ENCODE results near the gene M1AP. TPM values are rescaled to one million over a fixed set of nuclear protein-coding genes. Genes with fewer than 3 reads are reported as not detected.
"Not testable (repeated sequence)": the region's sequence is repeated elsewhere in the genome, so short reads cannot be mapped to it uniquely, and the experiment has no call there.

The M1AP gene
- polyA plus RNA-seq, 2 of the 4 experiments (the other 2 are of a cell fraction), result not detected

GRCh38 chr2:74566076-74566753 lies 81.9 kb downstream of the M1AP start:
- no peaks in the 10 kb centered on the region for H3K9me3 ChIP-seq
- TF ChIP-seq MYC (IDR thresholded peaks at IDR 0.05; ENCODE audit: borderline replicate concordance, low read length), result no peak
- CTCF ChIA-PET, result interaction anchor here (0.8 to 17.2 kb wide), 4 partner anchors 10 to 83 kb away, joined by 3 to 181 read pairs (median 12); partner anchors contain the start of genes CCDC142 and TTC31
- no peak for ATAC-seq
- WGBS (ENCODE audit: missing lambda C conversion rate), result 57% methylated on average over 7 of the region's 7 CpGs
- H3K27ac ChIP-seq, result no peak overlapping the region
- no peak overlapping the region for H3K4me3 ChIP-seq
- no peak overlapping the region for H3K4me2 ChIP-seq
- POLR2A ChIA-PET, result no interaction called here
- no peak for FAIRE-seq
- DNase-seq (ENCODE audit: low read depth in 1 of 2, low spot score in 1 of 2), result no peak
- no peaks in the 10 kb centered on the region for H3K4me1 ChIP-seq

- WGBS (ENCODE audit: missing lambda C conversion rate), result 62% methylated on average over 5 of the region's 5 CpGs
- ChIA-PET CTCF (interaction anchor here (1.3 to 17.2 kb wide), 2 partner anchors 11 to 22 kb away, joined by 7 to 181 read pairs; no protein-coding TSS in a partner anchor), POLR2A (no interaction called here)
- Histone ChIP-seq H3K9me3 (no peaks in the 10 kb centered on the region), H3K4me1 (no peaks in the 10 kb centered on the region), H3K4me2 (no peak overlapping the region), H3K27ac (no peak overlapping the region), H3K4me3 (no peak overlapping the region)
- no peak for DNase-seq (ENCODE audit: low read depth in 1 of 2, low spot score in 1 of 2)
- TF ChIP-seq ZSCAN20 (CRISPR knock-in tag; IDR thresholded peaks at IDR 0.05) (no peak), SMC3 (IDR thresholded peaks at IDR 0.05) (no peak), CEBPB (IDR thresholded peaks at IDR 0.05) (no peak), HDAC2 (IDR thresholded peaks at IDR 0.05) (no peak), JUN (IDR thresholded peaks at IDR 0.05) (no peak), HEYL (CRISPR knock-in tag; IDR thresholded peaks at IDR 0.05) (no peak), RNF2 (IDR thresholded peaks at IDR 0.05; ENCODE audit: borderline replicate concordance, low read depth) (no peak), MYC (IDR thresholded peaks at IDR 0.05; ENCODE audit: borderline replicate concordance, low read length) (no peak), BHLHE40 (IDR thresholded peaks at IDR 0.05; ENCODE audit: low read depth, low read length) (no peak), ATOH8 (CRISPR knock-in tag; IDR thresholded peaks at IDR 0.05; ENCODE audit: low read depth) (no peak), NR3C1 (IDR thresholded peaks at IDR 0.05) (no peak), HOXA7 (CRISPR knock-in tag; IDR thresholded peaks at IDR 0.05) (no peak), MAFK (IDR thresholded peaks at IDR 0.05; ENCODE audit: partially characterized antibody) (no peak), EP300 (IDR thresholded peaks at IDR 0.05) (no peak), HOXB13 (CRISPR knock-in tag; IDR thresholded peaks at IDR 0.05; ENCODE audit: low read depth) (no peak)
- TF ChIP-seq, protein P1, sequence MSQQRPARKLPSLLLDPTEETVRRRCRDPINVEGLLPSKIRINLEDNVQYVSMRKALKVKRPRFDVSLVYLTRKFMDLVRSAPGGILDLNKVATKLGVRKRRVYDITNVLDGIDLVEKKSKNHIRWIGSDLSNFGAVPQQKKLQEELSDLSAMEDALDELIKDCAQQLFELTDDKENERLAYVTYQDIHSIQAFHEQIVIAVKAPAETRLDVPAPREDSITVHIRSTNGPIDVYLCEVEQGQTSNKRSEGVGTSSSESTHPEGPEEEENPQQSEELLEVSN (IDR thresholded peaks at IDR 0.05; ENCODE audit: borderline replicate concordance, low read depth), result no peak
- FAIRE-seq, result no peak
- no peak for ATAC-seq
These were observed 83.9 kb downstream of the M1AP start for GRCh38 chr2:74564222-74564621.

- POLR2A ChIA-PET, result no interaction called here
- ATAC-seq (no peak), DNase-seq (ENCODE audit: low read depth in 1 of 2, low spot score in 1 of 2) (no peak), FAIRE-seq (no peak)
- Histone ChIP-seq H3K9me3 (no peaks in the 10 kb centered on the region), H3K4me2 (no peak overlapping the region), H3K27ac (no peak overlapping the region), H3K4me3 (no peak overlapping the region), H3K4me1 (no peaks in the 10 kb centered on the region)
- WGBS (ENCODE audit: missing lambda C conversion rate), result 73% methylated on average over 7 of the region's 7 CpGs
- no peak for TF ChIP-seq HOXB13 (CRISPR knock-in tag; IDR thresholded peaks at IDR 0.05; ENCODE audit: low read depth)
- TF ChIP-seq EHF (CRISPR knock-in tag; IDR thresholded peaks at IDR 0.05), result no peak
- no peak for TF ChIP-seq TP53 (CRISPR knock-in tag; IDR thresholded peaks at IDR 0.05)
- TF ChIP-seq HEYL (CRISPR knock-in tag; IDR thresholded peaks at IDR 0.05), result no peak
- TF ChIP-seq, protein P2, sequence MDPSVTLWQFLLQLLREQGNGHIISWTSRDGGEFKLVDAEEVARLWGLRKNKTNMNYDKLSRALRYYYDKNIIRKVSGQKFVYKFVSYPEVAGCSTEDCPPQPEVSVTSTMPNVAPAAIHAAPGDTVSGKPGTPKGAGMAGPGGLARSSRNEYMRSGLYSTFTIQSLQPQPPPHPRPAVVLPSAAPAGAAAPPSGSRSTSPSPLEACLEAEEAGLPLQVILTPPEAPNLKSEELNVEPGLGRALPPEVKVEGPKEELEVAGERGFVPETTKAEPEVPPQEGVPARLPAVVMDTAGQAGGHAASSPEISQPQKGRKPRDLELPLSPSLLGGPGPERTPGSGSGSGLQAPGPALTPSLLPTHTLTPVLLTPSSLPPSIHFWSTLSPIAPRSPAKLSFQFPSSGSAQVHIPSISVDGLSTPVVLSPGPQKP (IDR thresholded peaks at IDR 0.05; ENCODE audit: low read depth, low read length), result no peak
- no peak for TF ChIP-seq MYC (IDR thresholded peaks at IDR 0.05; ENCODE audit: borderline replicate concordance, low read length)
- TF ChIP-seq HES2 (IDR thresholded peaks at IDR 0.05), result no peak
- no peak for TF ChIP-seq SREBF2 (IDR thresholded peaks at IDR 0.05)
- no peak for TF ChIP-seq HDAC2 (IDR thresholded peaks at IDR 0.05)
- CTCF ChIA-PET, result interaction anchor here (1.0 kb wide), 1 partner anchor 23 kb away, joined by 3 read pairs; no protein-coding TSS in a partner anchor
These were observed 85.9 kb downstream of the M1AP start for GRCh38 chr2:74562126-74562775.

DNA sequence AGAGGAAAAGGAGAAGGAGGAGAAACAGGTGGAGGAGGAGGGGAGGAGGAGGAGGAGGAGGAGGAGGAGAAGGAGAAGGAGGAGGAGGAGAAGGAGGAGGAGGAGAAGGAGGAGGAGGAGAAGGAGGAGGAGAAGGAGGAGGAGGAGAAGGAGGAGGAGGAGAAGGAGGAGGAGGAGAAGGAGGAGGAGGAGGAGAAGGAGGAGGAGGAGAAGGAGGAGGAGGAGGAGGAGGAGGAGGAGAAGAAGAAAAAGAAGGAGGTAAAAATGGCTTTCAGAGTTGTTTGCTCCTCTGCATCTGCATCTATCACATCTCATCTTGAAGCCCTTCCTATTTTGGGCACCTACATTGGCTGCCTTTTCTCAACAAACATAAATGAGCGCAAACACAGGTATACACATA lies 87.1 kb downstream of the M1AP start:
- ATAC-seq; POLR2A ChIA-PET; FAIRE-seq; H3K9me3 ChIP-seq; H3K4me2 ChIP-seq; H3K4me3 ChIP-seq; H3K27ac ChIP-seq; DNase-seq (ENCODE audit: low read depth in 1 of 2, low spot score in 1 of 2); H3K4me1 ChIP-seq: not testable (repeated sequence)
- WGBS (ENCODE audit: missing lambda C conversion rate), result 87% methylated on average over 1 of the region's 1 CpG
- CTCF ChIA-PET, result interaction anchor here (8.6 kb wide), 1 partner anchor 26 kb away, joined by 63 read pairs; no protein-coding TSS in a partner anchor
